ENCODE measurements around the gene MYBBP1A. TPM values are rescaled to one million over a fixed set of nuclear protein-coding genes. Genes with fewer than 3 reads are reported as not detected.

The MYBBP1A gene
- total and polyA plus RNA-seq, 9 donors = 12.7 to 71.4 (median 45.5) TPM

DNA sequence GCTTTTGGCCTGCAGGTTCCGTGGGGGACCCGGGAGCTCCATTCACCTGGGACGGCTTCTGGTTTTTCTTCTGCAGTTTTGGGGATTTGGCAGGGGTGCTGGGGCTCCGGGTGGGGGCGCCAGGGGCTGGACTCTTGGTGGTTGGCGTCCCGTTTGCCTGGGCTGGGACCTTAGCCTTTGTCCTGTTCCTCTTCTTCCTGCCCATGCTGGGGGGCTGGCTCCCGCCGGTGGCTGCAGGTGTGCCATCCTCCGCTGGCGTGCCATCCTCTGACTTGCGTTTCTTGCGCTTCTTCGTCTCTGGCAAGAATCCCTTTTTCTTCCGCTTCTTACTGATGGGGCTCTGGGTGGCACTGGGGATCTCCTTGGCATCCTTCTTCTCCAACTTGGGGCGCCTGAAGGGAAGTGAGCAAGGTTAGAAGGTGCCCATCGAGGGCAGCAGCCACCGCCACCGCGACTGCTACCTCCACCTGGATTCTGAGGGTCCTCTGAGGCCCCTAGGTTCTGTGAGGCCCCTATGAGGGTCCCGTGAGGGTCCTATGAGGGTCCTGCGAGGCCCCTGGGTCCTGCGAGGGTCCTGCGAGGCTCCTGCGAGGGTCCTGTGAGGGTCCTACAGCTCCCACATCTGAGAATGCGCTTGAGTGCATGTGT lies 15.5 kb downstream of the MYBBP1A start:
- peaks cover 14% of the 10 kb centered on the region for H3K4me1 ChIP-seq (ENCODE audit: insufficient read depth)
- no peak overlapping the region for H3K27ac ChIP-seq
- no peaks in the 10 kb centered on the region for H3K27me3 ChIP-seq
- WGBS, 3 donors = 88 to 91% (median 90%) methylated on average over 26 of the region's 26 CpGs
- no peak for DNase-seq
- H3K36me3 ChIP-seq = no peaks in the 10 kb centered on the region
- no peaks in the 10 kb centered on the region for H3K9me3 ChIP-seq
- H3K4me3 ChIP-seq = no peak overlapping the region
- intact Hi-C loops (cut with DNase I) = no loop called here
- no peak for TF ChIP-seq EP300 (IDR thresholded peaks at IDR 0.05)
- no peak for TF ChIP-seq POLR2A (IDR thresholded peaks at IDR 0.05)
- TF ChIP-seq, protein P1, sequence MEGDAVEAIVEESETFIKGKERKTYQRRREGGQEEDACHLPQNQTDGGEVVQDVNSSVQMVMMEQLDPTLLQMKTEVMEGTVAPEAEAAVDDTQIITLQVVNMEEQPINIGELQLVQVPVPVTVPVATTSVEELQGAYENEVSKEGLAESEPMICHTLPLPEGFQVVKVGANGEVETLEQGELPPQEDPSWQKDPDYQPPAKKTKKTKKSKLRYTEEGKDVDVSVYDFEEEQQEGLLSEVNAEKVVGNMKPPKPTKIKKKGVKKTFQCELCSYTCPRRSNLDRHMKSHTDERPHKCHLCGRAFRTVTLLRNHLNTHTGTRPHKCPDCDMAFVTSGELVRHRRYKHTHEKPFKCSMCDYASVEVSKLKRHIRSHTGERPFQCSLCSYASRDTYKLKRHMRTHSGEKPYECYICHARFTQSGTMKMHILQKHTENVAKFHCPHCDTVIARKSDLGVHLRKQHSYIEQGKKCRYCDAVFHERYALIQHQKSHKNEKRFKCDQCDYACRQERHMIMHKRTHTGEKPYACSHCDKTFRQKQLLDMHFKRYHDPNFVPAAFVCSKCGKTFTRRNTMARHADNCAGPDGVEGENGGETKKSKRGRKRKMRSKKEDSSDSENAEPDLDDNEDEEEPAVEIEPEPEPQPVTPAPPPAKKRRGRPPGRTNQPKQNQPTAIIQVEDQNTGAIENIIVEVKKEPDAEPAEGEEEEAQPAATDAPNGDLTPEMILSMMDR (IDR thresholded peaks at IDR 0.05) = no peak

DNA sequence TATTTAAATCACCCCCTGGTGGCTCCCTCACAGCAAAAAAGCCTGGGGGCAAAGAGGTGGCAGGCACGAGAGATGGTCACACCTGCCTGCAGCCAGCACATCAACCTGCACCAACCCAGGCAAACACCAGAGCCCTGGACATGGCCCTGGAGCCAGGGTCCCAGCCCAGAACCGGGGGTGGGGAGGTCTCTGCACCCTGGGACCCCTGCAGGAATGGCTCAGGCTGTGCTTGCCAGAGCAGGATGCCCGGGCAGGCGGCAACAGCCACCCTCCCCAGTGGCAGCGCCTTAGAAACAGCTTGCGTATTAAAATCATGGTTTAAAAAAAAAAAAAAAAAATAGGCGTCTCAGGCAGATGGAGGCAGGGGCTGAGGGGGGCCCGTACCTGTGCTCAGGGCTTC lies 16.2 kb downstream of the MYBBP1A start:
- H3K4me3 ChIP-seq = no peak overlapping the region
- H3K27me3 ChIP-seq = no peaks in the 10 kb centered on the region
- DNase-seq = no peak
- H3K27ac ChIP-seq = no peak overlapping the region
- no peaks in the 10 kb centered on the region for H3K36me3 ChIP-seq
- intact Hi-C loops (cut with DNase I) = no loop called here
- no peak for TF ChIP-seq POLR2A (IDR thresholded peaks at IDR 0.05)
- TF ChIP-seq, protein P1 (IDR thresholded peaks at IDR 0.05) = no peak
- TF ChIP-seq EP300 (IDR thresholded peaks at IDR 0.05) = no peak
- WGBS, 3 donors = 84 to 88% (median 85%) methylated on average over 8 of the region's 8 CpGs
- no peaks in the 10 kb centered on the region for H3K9me3 ChIP-seq
- H3K4me1 ChIP-seq (ENCODE audit: insufficient read depth) = peaks cover 14% of the 10 kb centered on the region

DNA sequence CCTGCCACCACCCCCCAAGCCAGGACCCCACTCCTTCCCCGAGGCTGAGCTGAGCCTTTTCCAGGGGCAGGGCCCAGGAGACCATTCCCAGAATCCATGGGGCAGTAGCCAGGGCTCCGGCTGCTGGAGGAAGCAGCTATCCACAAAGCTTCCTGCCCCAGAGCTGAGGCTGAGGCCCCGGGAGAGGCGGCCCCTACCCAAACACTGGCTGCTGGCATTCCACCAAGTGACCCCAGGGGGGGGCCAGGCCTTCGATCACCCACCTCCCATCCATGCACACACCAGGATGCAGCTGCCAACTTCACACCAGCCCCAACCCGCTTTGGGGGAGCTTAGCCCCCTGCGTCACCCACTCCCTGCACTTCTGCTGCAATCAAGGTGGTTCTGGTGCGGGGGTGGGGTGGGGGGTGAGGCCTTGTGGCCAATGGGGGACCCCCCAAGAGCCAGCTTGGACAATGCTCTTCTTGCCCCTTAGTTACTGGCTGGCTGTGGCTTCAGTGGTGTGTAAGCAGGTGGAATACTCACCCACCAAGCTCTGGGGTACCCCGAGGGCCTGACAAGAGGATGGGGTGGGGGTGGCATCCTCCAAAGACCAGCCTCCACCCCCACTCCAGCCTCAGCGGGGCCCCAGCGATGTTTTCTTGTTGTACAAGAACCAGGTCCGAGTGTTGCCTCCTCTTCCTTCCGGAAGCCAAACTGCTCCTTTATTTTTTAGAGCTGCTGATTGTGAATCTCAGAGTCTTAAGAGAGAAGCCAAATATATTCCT lies 16.8 kb downstream of the MYBBP1A start:
- peaks cover 14% of the 10 kb centered on the region for H3K4me1 ChIP-seq (ENCODE audit: insufficient read depth)
- intact Hi-C loops (cut with DNase I) = no loop called here
- no peaks in the 10 kb centered on the region for H3K36me3 ChIP-seq
- peak in 2 of 5 donors; percentile 20 to 34 for DNase-seq
- H3K4me3 ChIP-seq = no peak overlapping the region
- H3K27me3 ChIP-seq = no peaks in the 10 kb centered on the region
- 69 to 73% (median 69%) methylated on average over 13 of the region's 13 CpGs for WGBS, 3 donors
- H3K27ac ChIP-seq = no peak overlapping the region
- TF ChIP-seq EP300 (IDR thresholded peaks at IDR 0.05) = no peak
- no peak for TF ChIP-seq POLR2A (IDR thresholded peaks at IDR 0.05)
- TF ChIP-seq, protein P1 (IDR thresholded peaks at IDR 0.05) = no peak
- H3K9me3 ChIP-seq = no peaks in the 10 kb centered on the region

DNA sequence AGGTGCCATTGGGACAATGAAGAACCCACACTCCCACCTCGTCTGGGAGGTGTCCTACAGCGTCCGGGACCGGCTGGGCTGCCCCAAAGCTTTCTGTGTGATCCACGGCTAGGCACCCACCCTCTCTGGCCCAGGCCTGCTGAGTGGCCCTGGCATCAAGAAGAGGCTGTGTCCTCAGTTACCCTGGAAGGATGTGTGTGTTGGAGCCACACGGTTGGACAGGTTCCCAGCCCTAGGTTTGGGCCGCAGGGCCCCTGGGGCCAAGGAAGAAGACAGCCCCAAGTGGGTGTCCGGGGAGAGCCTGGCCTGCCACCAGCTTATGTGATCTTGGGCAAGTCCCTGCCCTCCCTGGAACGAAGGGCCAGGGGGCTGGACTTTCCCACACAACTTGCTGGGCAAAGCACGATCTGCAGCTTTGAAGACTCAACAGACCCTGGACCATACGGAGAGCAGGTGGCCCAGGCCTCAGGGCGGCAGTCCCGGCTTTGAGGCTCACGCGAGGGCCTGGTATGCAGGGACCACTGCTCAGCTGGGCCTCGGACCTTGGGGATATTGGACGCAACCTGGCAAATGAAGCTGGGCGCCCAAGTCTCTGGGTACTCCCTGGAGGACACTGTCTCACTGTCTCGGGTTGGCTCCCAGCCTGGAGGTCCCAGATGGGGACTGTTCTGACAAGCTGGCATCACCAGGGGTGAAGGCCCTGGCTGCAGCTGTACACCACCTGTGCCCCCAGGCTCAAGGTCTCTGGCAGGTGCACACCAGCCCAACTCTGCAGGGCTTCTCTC lies 17.5 kb downstream of the MYBBP1A start:
- no peaks in the 10 kb centered on the region for H3K9me3 ChIP-seq
- peaks cover 14% of the 10 kb centered on the region for H3K4me1 ChIP-seq (ENCODE audit: insufficient read depth)
- H3K27ac ChIP-seq = no peak overlapping the region
- no peaks in the 10 kb centered on the region for H3K27me3 ChIP-seq
- TF ChIP-seq EP300 (IDR thresholded peaks at IDR 0.05) = no peak
- TF ChIP-seq, protein P1 (IDR thresholded peaks at IDR 0.05) = no peak
- no peak for TF ChIP-seq POLR2A (IDR thresholded peaks at IDR 0.05)
- H3K4me3 ChIP-seq = no peak overlapping the region
- DNase-seq = peak in 2 of 5 donors; percentile 19 to 50
- H3K36me3 ChIP-seq = no peaks in the 10 kb centered on the region
- intact Hi-C loops (cut with DNase I) = no loop called here
- 64 to 75% (median 72%) methylated on average over 19 of the region's 19 CpGs for WGBS, 3 donors
